ENCODE results near the gene CARD6. TPM values are rescaled to one million over a fixed set of nuclear protein-coding genes. Genes with fewer than 3 reads are reported as not detected.

CARD6 gene, protein sequence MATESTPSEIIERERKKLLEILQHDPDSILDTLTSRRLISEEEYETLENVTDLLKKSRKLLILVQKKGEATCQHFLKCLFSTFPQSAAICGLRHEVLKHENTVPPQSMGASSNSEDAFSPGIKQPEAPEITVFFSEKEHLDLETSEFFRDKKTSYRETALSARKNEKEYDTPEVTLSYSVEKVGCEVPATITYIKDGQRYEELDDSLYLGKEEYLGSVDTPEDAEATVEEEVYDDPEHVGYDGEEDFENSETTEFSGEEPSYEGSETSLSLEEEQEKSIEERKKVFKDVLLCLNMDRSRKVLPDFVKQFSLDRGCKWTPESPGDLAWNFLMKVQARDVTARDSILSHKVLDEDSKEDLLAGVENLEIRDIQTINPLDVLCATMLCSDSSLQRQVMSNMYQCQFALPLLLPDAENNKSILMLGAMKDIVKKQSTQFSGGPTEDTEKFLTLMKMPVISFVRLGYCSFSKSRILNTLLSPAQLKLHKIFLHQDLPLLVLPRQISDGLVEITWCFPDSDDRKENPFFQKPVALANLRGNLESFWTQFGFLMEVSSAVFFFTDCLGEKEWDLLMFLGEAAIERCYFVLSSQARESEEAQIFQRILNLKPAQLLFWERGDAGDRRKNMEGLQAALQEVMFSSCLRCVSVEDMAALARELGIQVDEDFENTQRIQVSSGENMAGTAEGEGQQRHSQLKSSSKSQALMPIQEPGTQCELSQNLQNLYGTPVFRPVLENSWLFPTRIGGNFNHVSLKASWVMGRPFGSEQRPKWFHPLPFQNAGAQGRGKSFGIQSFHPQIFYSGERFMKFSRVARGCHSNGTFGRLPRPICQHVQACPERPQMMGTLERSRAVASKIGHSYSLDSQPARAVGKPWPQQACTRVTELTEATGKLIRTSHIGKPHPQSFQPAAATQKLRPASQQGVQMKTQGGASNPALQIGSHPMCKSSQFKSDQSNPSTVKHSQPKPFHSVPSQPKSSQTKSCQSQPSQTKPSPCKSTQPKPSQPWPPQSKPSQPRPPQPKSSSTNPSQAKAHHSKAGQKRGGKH
- total RNA-seq = 1 to 10 TPM; 2.5 to 3.2 TPM
- 1 to 10 TPM; 1.6 to 1.7 TPM for polyA plus RNA-seq

DNA sequence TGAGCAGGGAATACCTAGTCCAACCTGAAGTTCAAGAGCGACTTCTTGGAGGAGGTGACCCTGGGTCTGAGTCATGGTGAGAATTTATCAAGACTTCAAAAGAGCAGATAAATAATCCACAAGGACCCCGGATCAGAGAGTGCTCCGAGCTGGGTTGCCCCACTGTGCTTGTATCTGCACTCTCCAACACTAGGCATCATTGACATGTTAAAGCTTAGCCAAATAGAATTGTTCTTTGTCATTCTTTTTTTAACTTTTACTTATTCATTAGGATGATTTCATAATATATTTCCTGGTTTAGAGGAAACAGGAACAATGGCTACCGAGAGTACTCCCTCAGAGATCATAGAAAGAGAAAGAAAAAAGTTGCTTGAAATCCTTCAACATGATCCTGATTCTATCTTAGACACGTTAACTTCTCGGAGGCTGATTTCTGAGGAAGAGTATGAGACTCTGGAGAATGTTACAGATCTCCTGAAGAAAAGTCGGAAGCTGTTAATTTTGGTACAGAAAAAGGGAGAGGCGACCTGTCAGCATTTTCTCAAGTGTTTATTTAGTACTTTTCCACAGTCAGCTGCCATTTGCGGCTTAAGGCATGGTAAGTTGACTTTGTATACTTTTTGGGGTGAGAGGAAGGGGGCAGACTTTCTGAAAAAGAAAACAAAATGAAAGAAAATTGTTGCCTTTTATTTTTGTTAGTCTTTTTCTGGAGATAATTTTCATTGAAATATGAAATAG, at the start of gene CARD6:
Gene CARD6 (plus strand): TSS at position 300 of the 738 bp plus-strand sequence. CDS start 16 bp downstream, at position 316.
- DNase-seq (ENCODE audit: low spot score) = no peak
- peak within 1 kb of the TSS; percentile 37 to 76 (median 59) for H3K4me3 ChIP-seq (ENCODE audit: low read depth in 1 of 3, low read length in 3 of 3)
- 38% methylated on average over 9 of the region's 9 CpGs for WGBS

More for the DNA sequence above, at the start of gene CARD6:
- no peak for TF ChIP-seq FOXA2 (IDR thresholded peaks at IDR 0.05)
- TF ChIP-seq TAF1 (conservative IDR thresholded peaks at IDR 0.05) = peak; percentile 17
- TF ChIP-seq, protein P1, sequence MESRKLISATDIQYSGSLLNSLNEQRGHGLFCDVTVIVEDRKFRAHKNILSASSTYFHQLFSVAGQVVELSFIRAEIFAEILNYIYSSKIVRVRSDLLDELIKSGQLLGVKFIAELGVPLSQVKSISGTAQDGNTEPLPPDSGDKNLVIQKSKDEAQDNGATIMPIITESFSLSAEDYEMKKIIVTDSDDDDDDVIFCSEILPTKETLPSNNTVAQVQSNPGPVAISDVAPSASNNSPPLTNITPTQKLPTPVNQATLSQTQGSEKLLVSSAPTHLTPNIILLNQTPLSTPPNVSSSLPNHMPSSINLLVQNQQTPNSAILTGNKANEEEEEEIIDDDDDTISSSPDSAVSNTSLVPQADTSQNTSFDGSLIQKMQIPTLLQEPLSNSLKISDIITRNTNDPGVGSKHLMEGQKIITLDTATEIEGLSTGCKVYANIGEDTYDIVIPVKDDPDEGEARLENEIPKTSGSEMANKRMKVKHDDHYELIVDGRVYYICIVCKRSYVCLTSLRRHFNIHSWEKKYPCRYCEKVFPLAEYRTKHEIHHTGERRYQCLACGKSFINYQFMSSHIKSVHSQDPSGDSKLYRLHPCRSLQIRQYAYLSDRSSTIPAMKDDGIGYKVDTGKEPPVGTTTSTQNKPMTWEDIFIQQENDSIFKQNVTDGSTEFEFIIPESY (IDR thresholded peaks at IDR 0.05) = no peak
- no peak for TF ChIP-seq RXRA (IDR thresholded peaks at IDR 0.05)
- TF ChIP-seq FOXA1 (IDR thresholded peaks at IDR 0.05) = no peak
- TF ChIP-seq, protein P2, sequence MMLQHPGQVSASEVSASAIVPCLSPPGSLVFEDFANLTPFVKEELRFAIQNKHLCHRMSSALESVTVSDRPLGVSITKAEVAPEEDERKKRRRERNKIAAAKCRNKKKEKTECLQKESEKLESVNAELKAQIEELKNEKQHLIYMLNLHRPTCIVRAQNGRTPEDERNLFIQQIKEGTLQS (IDR thresholded peaks at IDR 0.05) = no peak
- peak in 1 of 2 donors; percentile 10 for TF ChIP-seq JUND (IDR thresholded peaks at IDR 0.05)
- TF ChIP-seq GABPA (IDR thresholded peaks at IDR 0.05 in 1 of 2, conservative IDR thresholded peaks at IDR 0.05 in 1 of 2) = peak in 1 of 2 donors; percentile 30
- no peak for TF ChIP-seq HNF4A (conservative IDR thresholded peaks at IDR 0.05)
- no peak for TF ChIP-seq HNF4G (IDR thresholded peaks at IDR 0.05)
- no peak for TF ChIP-seq NR2F2 (IDR thresholded peaks at IDR 0.05)
- TF ChIP-seq RAD21 (IDR thresholded peaks at IDR 0.05) = peak in 1 of 2 donors; percentile 15
- TF ChIP-seq, protein P3, sequence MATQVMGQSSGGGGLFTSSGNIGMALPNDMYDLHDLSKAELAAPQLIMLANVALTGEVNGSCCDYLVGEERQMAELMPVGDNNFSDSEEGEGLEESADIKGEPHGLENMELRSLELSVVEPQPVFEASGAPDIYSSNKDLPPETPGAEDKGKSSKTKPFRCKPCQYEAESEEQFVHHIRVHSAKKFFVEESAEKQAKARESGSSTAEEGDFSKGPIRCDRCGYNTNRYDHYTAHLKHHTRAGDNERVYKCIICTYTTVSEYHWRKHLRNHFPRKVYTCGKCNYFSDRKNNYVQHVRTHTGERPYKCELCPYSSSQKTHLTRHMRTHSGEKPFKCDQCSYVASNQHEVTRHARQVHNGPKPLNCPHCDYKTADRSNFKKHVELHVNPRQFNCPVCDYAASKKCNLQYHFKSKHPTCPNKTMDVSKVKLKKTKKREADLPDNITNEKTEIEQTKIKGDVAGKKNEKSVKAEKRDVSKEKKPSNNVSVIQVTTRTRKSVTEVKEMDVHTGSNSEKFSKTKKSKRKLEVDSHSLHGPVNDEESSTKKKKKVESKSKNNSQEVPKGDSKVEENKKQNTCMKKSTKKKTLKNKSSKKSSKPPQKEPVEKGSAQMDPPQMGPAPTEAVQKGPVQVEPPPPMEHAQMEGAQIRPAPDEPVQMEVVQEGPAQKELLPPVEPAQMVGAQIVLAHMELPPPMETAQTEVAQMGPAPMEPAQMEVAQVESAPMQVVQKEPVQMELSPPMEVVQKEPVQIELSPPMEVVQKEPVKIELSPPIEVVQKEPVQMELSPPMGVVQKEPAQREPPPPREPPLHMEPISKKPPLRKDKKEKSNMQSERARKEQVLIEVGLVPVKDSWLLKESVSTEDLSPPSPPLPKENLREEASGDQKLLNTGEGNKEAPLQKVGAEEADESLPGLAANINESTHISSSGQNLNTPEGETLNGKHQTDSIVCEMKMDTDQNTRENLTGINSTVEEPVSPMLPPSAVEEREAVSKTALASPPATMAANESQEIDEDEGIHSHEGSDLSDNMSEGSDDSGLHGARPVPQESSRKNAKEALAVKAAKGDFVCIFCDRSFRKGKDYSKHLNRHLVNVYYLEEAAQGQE (IDR thresholded peaks at IDR 0.05) = no peak
- TF ChIP-seq EGR1 (IDR thresholded peaks at IDR 0.05; ENCODE audit: low read depth in 2 of 2) = no peak
- TF ChIP-seq, protein P4, sequence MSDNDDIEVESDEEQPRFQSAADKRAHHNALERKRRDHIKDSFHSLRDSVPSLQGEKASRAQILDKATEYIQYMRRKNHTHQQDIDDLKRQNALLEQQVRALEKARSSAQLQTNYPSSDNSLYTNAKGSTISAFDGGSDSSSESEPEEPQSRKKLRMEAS (IDR thresholded peaks at IDR 0.05) = no peak
- TF ChIP-seq YY1 (IDR thresholded peaks at IDR 0.05) = peak; percentile 89
- TF ChIP-seq, protein P5, sequence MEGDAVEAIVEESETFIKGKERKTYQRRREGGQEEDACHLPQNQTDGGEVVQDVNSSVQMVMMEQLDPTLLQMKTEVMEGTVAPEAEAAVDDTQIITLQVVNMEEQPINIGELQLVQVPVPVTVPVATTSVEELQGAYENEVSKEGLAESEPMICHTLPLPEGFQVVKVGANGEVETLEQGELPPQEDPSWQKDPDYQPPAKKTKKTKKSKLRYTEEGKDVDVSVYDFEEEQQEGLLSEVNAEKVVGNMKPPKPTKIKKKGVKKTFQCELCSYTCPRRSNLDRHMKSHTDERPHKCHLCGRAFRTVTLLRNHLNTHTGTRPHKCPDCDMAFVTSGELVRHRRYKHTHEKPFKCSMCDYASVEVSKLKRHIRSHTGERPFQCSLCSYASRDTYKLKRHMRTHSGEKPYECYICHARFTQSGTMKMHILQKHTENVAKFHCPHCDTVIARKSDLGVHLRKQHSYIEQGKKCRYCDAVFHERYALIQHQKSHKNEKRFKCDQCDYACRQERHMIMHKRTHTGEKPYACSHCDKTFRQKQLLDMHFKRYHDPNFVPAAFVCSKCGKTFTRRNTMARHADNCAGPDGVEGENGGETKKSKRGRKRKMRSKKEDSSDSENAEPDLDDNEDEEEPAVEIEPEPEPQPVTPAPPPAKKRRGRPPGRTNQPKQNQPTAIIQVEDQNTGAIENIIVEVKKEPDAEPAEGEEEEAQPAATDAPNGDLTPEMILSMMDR (IDR thresholded peaks at IDR 0.05; ENCODE audit: low read depth, low read length, missing input control) = no peak
- TF ChIP-seq SP1 (IDR thresholded peaks at IDR 0.05) = peak; percentile 22
- Histone ChIP-seq H3K27me3 (ENCODE audit: control insufficient read depth in 4 of 4, insufficient read depth in 4 of 4, low read length in 3 of 4) (no peaks in the 10 kb centered on the region), H3K36me3 (ENCODE audit: control insufficient read depth in 4 of 4, insufficient read depth in 3 of 4, low read depth in 1 of 4, low read length in 3 of 4) (no peaks in the 10 kb centered on the region), H3K9me3 (ENCODE audit: control insufficient read depth in 4 of 4, low read length in 3 of 4) (no peaks in the 10 kb centered on the region), H3K4me1 (ENCODE audit: control insufficient read depth in 4 of 4, insufficient read depth in 4 of 4, low read length in 3 of 4) (peaks cover 0 to 4% (median 0%) of the 10 kb centered on the region in 4 donors), H3K27ac (ENCODE audit: low read depth in 1 of 2, low read length in 2 of 2) (peak within 1 kb of the TSS; percentile 60 to 70), H3K9ac (ENCODE audit: low read depth in 1 of 2, low read length in 2 of 2) (peak within 1 kb of the TSS; percentile 58 to 92)
